ENCODE data around the gene SPANXB1.
A peak's percentile ranks its signal among the peaks of the same experiment; 100 is the strongest.
"Not testable (repeated sequence)": the region's sequence is repeated elsewhere in the genome, so short reads cannot be mapped to it uniquely, and the experiment has no call there.

SPANXB1 gene

DNA sequence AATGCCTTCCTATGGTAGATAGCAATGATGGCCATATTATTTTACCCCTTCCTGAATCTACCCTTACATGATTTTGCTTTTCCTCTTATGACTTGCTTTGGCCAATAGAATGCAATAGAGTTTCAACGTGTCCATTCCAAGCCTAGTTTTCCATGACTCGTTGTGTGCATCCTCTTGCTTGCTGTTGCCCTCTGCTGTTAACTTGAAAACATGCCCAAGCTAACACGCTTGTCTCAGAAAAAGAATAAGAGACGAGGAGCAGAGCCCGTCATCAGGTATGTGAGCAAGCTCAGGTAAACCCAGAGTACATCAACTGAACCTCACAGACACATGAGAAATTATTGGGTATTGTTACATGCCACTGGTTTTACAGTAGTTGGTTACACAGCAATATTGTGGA lies 49.7 kb downstream of the SPANXB1 start:
- H3K4me3 ChIP-seq (ENCODE audit: low read length): not testable (repeated sequence)
- TF ChIP-seq, protein P1, sequence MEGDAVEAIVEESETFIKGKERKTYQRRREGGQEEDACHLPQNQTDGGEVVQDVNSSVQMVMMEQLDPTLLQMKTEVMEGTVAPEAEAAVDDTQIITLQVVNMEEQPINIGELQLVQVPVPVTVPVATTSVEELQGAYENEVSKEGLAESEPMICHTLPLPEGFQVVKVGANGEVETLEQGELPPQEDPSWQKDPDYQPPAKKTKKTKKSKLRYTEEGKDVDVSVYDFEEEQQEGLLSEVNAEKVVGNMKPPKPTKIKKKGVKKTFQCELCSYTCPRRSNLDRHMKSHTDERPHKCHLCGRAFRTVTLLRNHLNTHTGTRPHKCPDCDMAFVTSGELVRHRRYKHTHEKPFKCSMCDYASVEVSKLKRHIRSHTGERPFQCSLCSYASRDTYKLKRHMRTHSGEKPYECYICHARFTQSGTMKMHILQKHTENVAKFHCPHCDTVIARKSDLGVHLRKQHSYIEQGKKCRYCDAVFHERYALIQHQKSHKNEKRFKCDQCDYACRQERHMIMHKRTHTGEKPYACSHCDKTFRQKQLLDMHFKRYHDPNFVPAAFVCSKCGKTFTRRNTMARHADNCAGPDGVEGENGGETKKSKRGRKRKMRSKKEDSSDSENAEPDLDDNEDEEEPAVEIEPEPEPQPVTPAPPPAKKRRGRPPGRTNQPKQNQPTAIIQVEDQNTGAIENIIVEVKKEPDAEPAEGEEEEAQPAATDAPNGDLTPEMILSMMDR (IDR thresholded peaks at IDR 0.05; ENCODE audit: insufficient read depth, low read depth, low read length, missing control alignments): peak; percentile 7
- DNase-seq (ENCODE audit: low read depth): peak; percentile 37

Measured in epithelial cell of esophagus (primary cell).